H1 (cell line): ENCODE data around the gene AEBP1. TPM values are rescaled to one million over a fixed set of nuclear protein-coding genes. Genes with fewer than 3 reads are reported as not detected.

Experiments used
- CTCF ChIA-PET: fragments of 300-600 bp; sonication (Branson Sonifier 250); formaldehyde crosslinking; loops from one replicate; lab custom pipeline; 2021; ENCODE audit not compliant: partially characterized antibody; lab: Charles Lee
- POLR2A ChIA-PET: fragments of 300-600 bp; sonication (Branson Sonifier 250); formaldehyde crosslinking; loops from one replicate; lab custom pipeline; 2021; ENCODE audit warnings: inconsistent platforms; ENCODE audit not compliant: partially characterized antibody; lab: Charles Lee
- DNase-seq, 2 experiments: peaks; one replicate each; pipeline versions ENCODE4 v3.0.0 to v3.0.0-alpha.2; 2010 to 2022; ENCODE audit warnings: low spot score in 2 of 2, low read depth in 1 of 2, mixed read lengths in 1 of 2
- FAIRE-seq: peaks from 2 replicates; lab custom pipeline; 2011; peaks lifted over from hg19 to GRCh38; lab: Jason Lieb, UNC
- H2AFZ ChIP-seq: 2 replicates; pipeline ENCODE4 v1.8.1; 2012; ENCODE audit warnings: low read length, inconsistent platforms
- H2AK5ac ChIP-seq: 2 replicates; pipeline ENCODE4 v1.6.1; 2013; ENCODE audit warnings: low read depth, low read length
- H2BK120ac ChIP-seq: replicated peaks from 2 replicates; pipeline ENCODE3; 2013; ENCODE audit warnings: low read depth, low read length, inconsistent platforms
- H2BK12ac ChIP-seq: 2 replicates; pipeline ENCODE4 v1.6.1; 2013; ENCODE audit warnings: low read depth, low read length
- H2BK15ac ChIP-seq: 2 replicates; pipeline ENCODE4 v1.6.1; 2013; ENCODE audit warnings: low read length
- H2BK20ac ChIP-seq: 2 replicates; pipeline ENCODE4 v1.6.1; 2013; ENCODE audit warnings: low read length
- H2BK5ac ChIP-seq: 2 replicates; pipeline ENCODE4 v1.6.1; 2013; ENCODE audit warnings: low read depth, low read length
- H3K14ac ChIP-seq: 2 replicates; pipeline ENCODE4 v1.6.1; 2013; ENCODE audit warnings: inconsistent platforms; ENCODE audit not compliant: insufficient read length
- H3K18ac ChIP-seq: 2 replicates; pipeline ENCODE4 v1.6.1; 2013; ENCODE audit warnings: low read length; ENCODE audit errors: extremely low read depth
- H3K23ac ChIP-seq: 2 replicates; pipeline ENCODE4 v1.6.1; 2013; ENCODE audit warnings: inconsistent platforms; ENCODE audit not compliant: insufficient read length
- H3K23me2 ChIP-seq: 2 replicates; pipeline ENCODE4 v1.6.1; 2013; ENCODE audit warnings: low read depth, low read length
- H3K27ac ChIP-seq: 2 replicates; pipeline ENCODE4 v1.6.1; 2011; ENCODE audit warnings: low read depth, low read length, inconsistent platforms
- H3K27me3 ChIP-seq, 4 experiments: replicated peaks in 1 of 4; 1 replicate in 1 of 4; 2 replicates in 3 of 4; pipeline versions ENCODE4 v1.6.1 to v1.8.1; 2011 to 2013; ENCODE audit warnings: low read length in 3 of 4, mild to moderate bottlenecking in 3 of 4, inconsistent platforms in 2 of 4, mixed read lengths in 2 of 4, moderate library complexity in 1 of 4; ENCODE audit not compliant: control insufficient read depth in 3 of 4, insufficient read depth in 3 of 4; ENCODE audit errors: extremely low read depth in 1 of 4
- H3K36me3 ChIP-seq, 4 experiments: 2 replicates each; pipeline versions ENCODE4 v1.6.1 to v1.8.1; 2011 to 2013; ENCODE audit warnings: mild to moderate bottlenecking in 4 of 4, low read length in 3 of 4, moderate library complexity in 2 of 4, control low read depth in 1 of 4, inconsistent platforms in 1 of 4; ENCODE audit not compliant: insufficient read depth in 4 of 4, control insufficient read depth in 2 of 4
- H3K4ac ChIP-seq: replicated peaks from 2 replicates; pipeline ENCODE3; 2013; ENCODE audit warnings: low read length, low read depth, mixed read lengths, inconsistent platforms; ENCODE audit not compliant: insufficient read length
- H3K4me1 ChIP-seq, 4 experiments: replicated peaks in 1 of 4; 1 replicate in 1 of 4; 2 replicates in 3 of 4; pipeline versions ENCODE4 v1.6.1 to v1.8.1; 2011 to 2013; ENCODE audit warnings: low read length in 3 of 4, inconsistent platforms in 2 of 4, mixed read lengths in 1 of 4; ENCODE audit not compliant: insufficient read depth in 4 of 4, control insufficient read depth in 3 of 4
- H3K4me2 ChIP-seq, 2 experiments: 2 replicates each; pipeline versions ENCODE4 v1.6.1 to v1.8.1; 2011 to 2013; ENCODE audit warnings: low read depth in 2 of 2, low read length in 2 of 2, control low read depth in 1 of 2, inconsistent platforms in 1 of 2, mild to moderate bottlenecking in 1 of 2; ENCODE audit not compliant: insufficient read depth in 1 of 2
- H3K4me3 ChIP-seq, 4 experiments: fragments of 200-600, 300-600 bp in 1 of 4; sonication (generic), shearing (Covaris generic), sonication (Bioruptor Twin) in 1 of 4; 2 replicates each; pipeline versions ENCODE4 v1.5.1 to v1.8.1; 2011 to 2016; ENCODE audit warnings: low read length in 4 of 4, low read depth in 3 of 4, control low read depth in 2 of 4, inconsistent platforms in 2 of 4, mild to moderate bottlenecking in 2 of 4, mixed read lengths in 1 of 4, moderate library complexity in 1 of 4; ENCODE audit not compliant: insufficient read depth in 2 of 4; ENCODE audit errors: extremely low read depth in 1 of 4
- H3K56ac ChIP-seq: replicated peaks from 2 replicates; pipeline ENCODE3; 2013; ENCODE audit warnings: low read depth, mild to moderate bottlenecking, mixed read lengths, low read length, inconsistent platforms; ENCODE audit not compliant: insufficient read length
- H3K79me1 ChIP-seq: 2 replicates; pipeline ENCODE4 v1.6.1; 2013; ENCODE audit warnings: low read depth, low read length, control low read depth
- H3K79me2 ChIP-seq, 2 experiments: 2 replicates each; pipeline versions ENCODE4 v1.6.1 to v1.8.1; 2012 to 2013; ENCODE audit warnings: low read length in 2 of 2, mild to moderate bottlenecking in 2 of 2, inconsistent platforms in 1 of 2; ENCODE audit not compliant: insufficient read depth in 2 of 2, control insufficient read depth in 1 of 2
- H3K9ac ChIP-seq, 4 experiments: replicated peaks in 1 of 4; 1 replicate in 1 of 4; 2 replicates in 3 of 4; pipeline versions ENCODE4 v1.6.1 to v1.8.1; 2011 to 2013; ENCODE audit warnings: low read depth in 3 of 4, low read length in 3 of 4, control low read depth in 2 of 4, mild to moderate bottlenecking in 2 of 4, moderate library complexity in 2 of 4, inconsistent platforms in 1 of 4; ENCODE audit errors: extremely low read depth in 1 of 4
- H3K9me3 ChIP-seq, 2 experiments: 2 replicates each; pipeline versions ENCODE4 v1.6.1 to v1.8.1; 2012 to 2013; ENCODE audit warnings: mild to moderate bottlenecking in 2 of 2, moderate library complexity in 2 of 2, control low read depth in 1 of 2, inconsistent platforms in 1 of 2, low read depth in 1 of 2, low read length in 1 of 2, mixed read lengths in 1 of 2; ENCODE audit not compliant: insufficient read depth in 2 of 2
- H4K20me1 ChIP-seq, 2 experiments: replicated peaks in 1 of 2; 2 replicates each; pipeline versions ENCODE3 to v1.8.1; 2011 to 2013; ENCODE audit warnings: inconsistent platforms in 2 of 2, low read length in 2 of 2, mild to moderate bottlenecking in 1 of 2; ENCODE audit not compliant: insufficient read depth in 2 of 2, control insufficient read depth in 1 of 2
- H4K5ac ChIP-seq: 2 replicates; pipeline ENCODE4 v1.6.1; 2013; ENCODE audit warnings: low read length, low read depth, mixed read lengths, inconsistent platforms; ENCODE audit not compliant: insufficient read length
- H4K8ac ChIP-seq: 2 replicates; pipeline ENCODE4 v1.8.0; 2013; ENCODE audit warnings: mild to moderate bottlenecking, moderate library complexity, low read length, inconsistent platforms; ENCODE audit not compliant: insufficient read depth; ENCODE audit errors: extremely low read depth
- H4K91ac ChIP-seq: replicated peaks from 2 replicates; pipeline ENCODE3; 2013; ENCODE audit warnings: low read length, mixed read lengths, inconsistent platforms; ENCODE audit not compliant: insufficient read length
- CEBPB ChIP-seq: IDR thresholded peaks from 2 replicates; pipeline ENCODE4 v1.6.1; 2012; ENCODE audit warnings: low read depth, low read length
- WGBS, 2 experiments: shearing (Covaris generic) in 1 of 2; methylation state at CpG; one replicate each; pipeline versions ENCODE4 v1.1.6 to v1.1.7; 2013 to 2015; ENCODE audit warnings: low lambda C conversion rate in 2 of 2, mixed read lengths in 2 of 2, inconsistent platforms in 1 of 2, low coverage in 1 of 2, missing lambda C conversion rate in 1 of 2; ENCODE audit not compliant: insufficient replicate concordance in 2 of 2, insufficient coverage in 1 of 2, insufficient read length in 1 of 2; ENCODE audit errors: extremely low coverage in 1 of 2, missing lambda C conversion rate in 1 of 2; 5-methylcytosine and 5-hydroxymethylcytosine counted together
- polyA plus RNA-seq, 7 experiments: library from polyadenylated mRNA; depleted of rRNA in 3 of 7; stranded (reverse) in 5 of 7; unstranded in 2 of 7; fragments of >200 nt in 5 of 7; fragments of 200-250 nt in 2 of 7; gene quantifications; 1 replicate in 5 of 7; 2 replicates in 1 of 7; 4 replicates in 1 of 7; pipeline versions ENCODE4 v1.2.1 to v1.2.3, GENCODE V29; 2011 to 2013; ENCODE audit warnings: missing spikeins in 2 of 7, mixed read lengths in 2 of 7
- total RNA-seq: library from RNA; stranded (reverse); fragmentation: NEBNext Ultra II Directional; extraction: Animal tissue kit (Norgen Biotek cat#: 25700); gene quantifications from 2 replicates; pipeline ENCODE4 v1.2.1, GENCODE V29; 2021
- TF ChIP-seq, protein P1 (sequence below): IDR thresholded peaks from 2 replicates; pipeline ENCODE4 v1.6.1; 2012; ENCODE audit warnings: inconsistent platforms
- TF ChIP-seq, protein P2 (sequence below): IDR thresholded peaks from 2 replicates; pipeline ENCODE4 v1.6.1; 2012; ENCODE audit warnings: inconsistent platforms

AEBP1 gene
- total and polyA plus RNA-seq, 2 of the 8 experiments (the other 6 are each of a cell fraction or from before 2014, with no cell fraction given) = 10.4 to 41.2 TPM

- Histone ChIP-seq H3K4me1 (peaks cover 0 to 20% (median 8%) of the 10 kb centered on the region in 4 experiments; a peak in 4 of 7 replicates), H2BK5ac (peak overlapping the region; percentile 76; the same call in 1 of the 2 replicates), H4K5ac (peak overlapping the region; percentile 57), H3K4ac (peak overlapping the region; percentile 88), H3K9ac (no peak overlapping the region), H2BK20ac (0 out of 2 replicates have a peak overlapping the region, but pooled peaks have one; percentile 21), H3K27ac (no peak overlapping the region), H4K20me1 (no peaks in the 10 kb centered on the region), H3K4me2 (peak overlapping the region; percentile 67 to 89), H3K79me2 (no peaks in the 10 kb centered on the region), H3K9me3 (no peaks in the 10 kb centered on the region), H3K79me1 (no peaks in the 10 kb centered on the region), H2BK12ac (peak overlapping the region; percentile 53; the same call in 1 of the 2 replicates), H3K23ac (no peak overlapping the region), H3K23me2 (peaks cover 8% of the 10 kb centered on the region; the same call in 1 of the 2 replicates), H3K36me3 (no peaks in the 10 kb centered on the region), H2BK15ac (no peak overlapping the region), H4K91ac (peak overlapping the region; percentile 92), H4K8ac (peak overlapping the region; percentile 87), H2AFZ (peak overlapping the region; percentile 92; the same call in 1 of the 2 replicates), H3K18ac (peak overlapping the region; percentile 90), H3K56ac (no peak overlapping the region), H2AK5ac (no peak overlapping the region), H2BK120ac (no peak overlapping the region), H3K4me3 (peak overlapping the region; percentile 12 to 68 (median 33); a peak in 7 of 8 replicates), H3K27me3 (peaks cover 13 to 27% (median 22%) of the 10 kb centered on the region in 4 experiments), H3K14ac (peak overlapping the region; percentile 96)
- DNase-seq (peak; percentile 76 to 92), FAIRE-seq (no peak)
- ChIA-PET POLR2A (interaction anchor here (0.9 to 1.8 kb wide), 6 partner anchors 11 to 57 kb away, joined by 3 to 10 read pairs (median 6); partner anchors contain the start of gene POLD2), CTCF (interaction anchor here (0.5 to 3.1 kb wide), 11 partner anchors 12 to 132 kb away, joined by 3 to 21 read pairs (median 4); no protein-coding TSS in a partner anchor)
- WGBS, 2 experiments = 51% methylated on average over 30 of the region's 65 CpGs; no CpG with 5 or more reads in 1 of the 2 experiments
- TF ChIP-seq CEBPB = no peak
- TF ChIP-seq, protein P1, sequence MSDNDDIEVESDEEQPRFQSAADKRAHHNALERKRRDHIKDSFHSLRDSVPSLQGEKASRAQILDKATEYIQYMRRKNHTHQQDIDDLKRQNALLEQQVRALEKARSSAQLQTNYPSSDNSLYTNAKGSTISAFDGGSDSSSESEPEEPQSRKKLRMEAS = peak; percentile 85
- TF ChIP-seq, protein P2, sequence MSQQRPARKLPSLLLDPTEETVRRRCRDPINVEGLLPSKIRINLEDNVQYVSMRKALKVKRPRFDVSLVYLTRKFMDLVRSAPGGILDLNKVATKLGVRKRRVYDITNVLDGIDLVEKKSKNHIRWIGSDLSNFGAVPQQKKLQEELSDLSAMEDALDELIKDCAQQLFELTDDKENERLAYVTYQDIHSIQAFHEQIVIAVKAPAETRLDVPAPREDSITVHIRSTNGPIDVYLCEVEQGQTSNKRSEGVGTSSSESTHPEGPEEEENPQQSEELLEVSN = peak; percentile 71
Measured at GRCh38 chr7:44145969-44146911, 42.1 kb downstream of the AEBP1 start.
